ENCODE measurements around the gene GRIK3.

GRIK3 gene

GRCh38 chr1:36814083-36814482 is 220.2 kb downstream of the GRIK3 start:
- DNase-seq, result no peak

- no peak for DNase-seq
Measured at GRCh38 chr1:36807262-36807661, 227.1 kb downstream of the GRIK3 start.

- no peak for DNase-seq
Measured at GRCh38 chr1:36805979-36806640, 228.2 kb downstream of the GRIK3 start.

- no peak for DNase-seq
Measured at GRCh38 chr1:36804669-36805314, 229.5 kb downstream of the GRIK3 start.

GRCh38 chr1:36803868-36804570 is 230.3 kb downstream of the GRIK3 start:
- no peak for DNase-seq

- DNase-seq, result no peak
Measured at GRCh38 chr1:36802018-36802417, 232.3 kb downstream of the GRIK3 start.

- no peak for DNase-seq
Measured at GRCh38 chr1:36797761-36798160, 236.6 kb downstream of the GRIK3 start.

GRCh38 chr1:36796733-36797132 is 237.6 kb downstream of the GRIK3 start:
- DNase-seq, result no peak

- no peak for DNase-seq
Measured at GRCh38 chr1:36796106-36796590, 238.2 kb downstream of the GRIK3 start.

- no peak for DNase-seq
Measured at GRCh38 chr1:36794460-36794859, 239.9 kb downstream of the GRIK3 start.

GRCh38 chr1:36793452-36793851 is 240.9 kb downstream of the GRIK3 start:
- no peak for DNase-seq

GRCh38 chr1:36792292-36792691 is 242.0 kb downstream of the GRIK3 start:
- DNase-seq, result no peak

GRCh38 chr1:36790191-36790590 is 244.1 kb downstream of the GRIK3 start:
- no peak for DNase-seq

- no peak for DNase-seq
Measured at GRCh38 chr1:36789535-36789934, 244.8 kb downstream of the GRIK3 start.

GRCh38 chr1:36787312-36787913 is 246.9 kb downstream of the GRIK3 start:
- no peak for DNase-seq

- DNase-seq, result no peak
Measured at GRCh38 chr1:36786425-36786824, 247.9 kb downstream of the GRIK3 start.

GRCh38 chr1:36784147-36784859 is 250.0 kb downstream of the GRIK3 start:
- DNase-seq, result no peak

- DNase-seq, result no peak
Measured at GRCh38 chr1:36783475-36783874, 250.8 kb downstream of the GRIK3 start.

GRCh38 chr1:36782785-36783184 is 251.5 kb downstream of the GRIK3 start:
- no peak for DNase-seq

- DNase-seq, result no peak
Measured at GRCh38 chr1:36782085-36782484, 252.2 kb downstream of the GRIK3 start.

- no peak for DNase-seq
Measured at GRCh38 chr1:36781098-36781497, 253.2 kb downstream of the GRIK3 start.

- no peak for DNase-seq
Measured at GRCh38 chr1:36778740-36779139, 255.6 kb downstream of the GRIK3 start.

Measured in AML-193 (cell line).